WTC11 (cell line): ENCODE data around the gene COIL. TPM values are rescaled to one million over a fixed set of nuclear protein-coding genes. Genes with fewer than 3 reads are reported as not detected.

Source experiments
- ATAC-seq: fragments of 200-7000 bp; cut with Tn5 transposase; 2 replicates; pipeline ENCODE4 v1.10.0; 2021; ENCODE audit warnings: mild to moderate bottlenecking, moderate library complexity
- CTCF ChIA-PET: fragments of 300-600 bp; sonication (Branson Sonifier 250); formaldehyde crosslinking; loops from one replicate; lab custom pipeline; 2021; ENCODE audit warnings: antibody characterized with exemption; lab: Charles Lee
- POLR2A ChIA-PET: fragments of 350-600 bp; sonication (Branson Sonifier 250); formaldehyde crosslinking; loops from one replicate; lab custom pipeline; 2021; ENCODE audit warnings: antibody characterized with exemption; lab: Charles Lee
- DNase-seq: peaks from one replicate; pipeline ENCODE4 v3.0.0; 2021; ENCODE audit warnings: low spot score
- H3K27ac Mint-ChIP-seq: 2 replicates; pipeline ENCODE4 v1.8.0; 2021; ENCODE audit warnings: mixed read lengths
- H3K27me3 Mint-ChIP-seq: 2 replicates; pipeline ENCODE4 v1.8.0; 2021; ENCODE audit warnings: low read depth, mild to moderate bottlenecking, moderate library complexity, mixed read lengths
- H3K36me3 Mint-ChIP-seq: 2 replicates; pipeline ENCODE4 v1.8.0; 2021; ENCODE audit warnings: mixed read lengths
- H3K4me1 Mint-ChIP-seq: 2 replicates; pipeline ENCODE4 v1.8.0; 2022; ENCODE audit warnings: mixed read lengths
- H3K4me3 Mint-ChIP-seq: 2 replicates; pipeline ENCODE4 v1.8.0; 2021; ENCODE audit warnings: mild to moderate bottlenecking, moderate library complexity, mixed read lengths
- H3K9me3 Mint-ChIP-seq: 2 replicates; pipeline ENCODE4 v1.8.0; 2021; ENCODE audit warnings: mixed read lengths
- ETV6 ChIP-seq: sonication (generic); formaldehyde crosslinking; IDR thresholded peaks from 2 replicates; pipeline ENCODE4 v1.8.1; 2022; ENCODE audit warnings: mild to moderate bottlenecking, missing genetic modification reagents
- MYBL2 ChIP-seq: sonication (generic); formaldehyde crosslinking; IDR thresholded peaks from 2 replicates; pipeline ENCODE4 v1.8.1; 2023; ENCODE audit warnings: mild to moderate bottlenecking, moderate library complexity, missing genetic modification reagents
- NR1H2 ChIP-seq: sonication (generic); formaldehyde crosslinking; IDR thresholded peaks from 2 replicates; pipeline ENCODE4 v1.9.0; 2021; ENCODE audit warnings: mild to moderate bottlenecking, moderate library complexity, missing genetic modification reagents
- NR2C2 ChIP-seq: sonication (generic); formaldehyde crosslinking; IDR thresholded peaks from 2 replicates; pipeline ENCODE4 v1.8.0; 2022; ENCODE audit warnings: mild to moderate bottlenecking, missing genetic modification reagents
- TEAD4 ChIP-seq: sonication (generic); formaldehyde crosslinking; IDR thresholded peaks from 2 replicates; pipeline ENCODE4 v1.8.0; 2022; ENCODE audit warnings: mild to moderate bottlenecking, missing genetic modification reagents
- total RNA-seq: library from RNA; stranded (reverse); gene quantifications from 3 replicates; pipeline ENCODE4 v1.2.3, GENCODE V29; 2021
- TF ChIP-seq, protein P1 (sequence below): sonication (generic); formaldehyde crosslinking; IDR thresholded peaks from 2 replicates; pipeline ENCODE4 v1.8.0; 2022; ENCODE audit warnings: mild to moderate bottlenecking, missing genetic modification reagents
- TF ChIP-seq, protein P2 (sequence below): sonication (generic); formaldehyde crosslinking; IDR thresholded peaks from 2 replicates; pipeline ENCODE4 v1.8.1; 2023; ENCODE audit warnings: mild to moderate bottlenecking, missing genetic modification reagents
- TF ChIP-seq, protein P3 (sequence below): sonication (generic); formaldehyde crosslinking; IDR thresholded peaks from 2 replicates; pipeline ENCODE4 v1.8.0; 2022; ENCODE audit warnings: mild to moderate bottlenecking, missing genetic modification reagents
- TF ChIP-seq, protein P4 (sequence below): sonication (generic); formaldehyde crosslinking; IDR thresholded peaks from 2 replicates; pipeline ENCODE4 v1.8.1; 2022; ENCODE audit warnings: missing genetic modification reagents, borderline replicate concordance
- TF ChIP-seq, protein P5 (sequence below): sonication (generic); formaldehyde crosslinking; IDR thresholded peaks from 2 replicates; pipeline ENCODE4 v1.8.0; 2023; ENCODE audit warnings: mild to moderate bottlenecking, missing genetic modification reagents
- TF ChIP-seq, protein P6 (sequence below): sonication (generic); formaldehyde crosslinking; IDR thresholded peaks from 2 replicates; pipeline ENCODE4 v1.8.0; 2022; ENCODE audit warnings: mild to moderate bottlenecking, missing genetic modification reagents
- TF ChIP-seq, protein P7 (sequence below): fragments of 250-450 bp; sonication (Bioruptor Pico); conservative IDR thresholded peaks from 2 replicates; pipeline ENCODE4 v1.9.0; 2021; ENCODE audit warnings: mild to moderate bottlenecking
- TF ChIP-seq, protein P8 (sequence below): sonication (generic); formaldehyde crosslinking; IDR thresholded peaks from 2 replicates; pipeline ENCODE4 v1.8.0; 2023; ENCODE audit warnings: missing genetic modification reagents, mild to moderate bottlenecking, borderline replicate concordance

Gene COIL
- total RNA-seq, 1 experiment from 2014 or later = 23.5 TPM

DNA sequence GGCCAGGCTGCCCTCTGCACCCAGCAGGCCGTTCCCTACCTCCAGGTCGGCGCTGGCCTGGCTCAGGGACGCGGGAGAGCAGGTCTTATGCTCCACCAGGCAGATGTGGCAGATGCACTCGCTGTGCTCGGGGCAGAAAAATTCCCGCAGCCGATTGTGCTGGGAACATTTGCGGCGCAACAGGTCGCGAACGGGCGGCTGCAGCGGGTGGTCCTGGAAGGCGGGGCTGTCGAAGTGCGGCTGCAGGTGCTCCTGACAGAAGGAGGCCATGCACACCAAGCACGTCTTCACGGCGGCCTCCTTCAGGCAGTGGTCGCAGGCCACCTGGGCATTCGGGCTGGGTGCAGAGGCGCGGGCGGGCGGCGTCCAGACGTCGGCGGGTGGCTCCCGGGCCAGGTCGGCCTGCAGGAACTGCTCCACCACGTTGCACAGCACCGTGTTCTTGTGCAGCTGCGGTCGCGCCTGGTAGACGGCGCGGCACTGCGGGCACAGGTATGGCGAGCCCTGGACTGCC lies 47.4 kb downstream of the COIL start:
- DNase-seq (peak; percentile 67), ATAC-seq (peak; percentile 51)
- Mint-ChIP-seq H3K4me1 (peaks cover 18% of the 10 kb centered on the region), H3K9me3 (peaks cover 12% of the 10 kb centered on the region), H3K27ac (no peak overlapping the region), H3K36me3 (peaks cover 8% of the 10 kb centered on the region), H3K27me3 (peaks cover 20% of the 10 kb centered on the region), H3K4me3 (peak overlapping the region; percentile 88)
- ChIA-PET POLR2A (interaction anchor here (0.6 to 1.2 kb wide), 8 partner anchors 9 to 87 kb away, joined by 3 to 5 read pairs (median 3); partner anchors contain the start of gene SCPEP1), CTCF (interaction anchor here (0.6 to 2.3 kb wide), 7 partner anchors 20 to 870 kb away, joined by 3 to 9 read pairs (median 5); no protein-coding TSS in a partner anchor)
- TF ChIP-seq NR1H2 (CRISPR knock-in tag) (no peak), ETV6 (CRISPR knock-in tag) (peak; percentile 11; the same call in 1 of the 2 replicates), TEAD4 (CRISPR knock-in tag) (no peak), MYBL2 (CRISPR knock-in tag) (no peak; the same call in 1 of the 2 replicates), NR2C2 (CRISPR knock-in tag) (0 out of 2 replicates have a peak, but pooled peaks have one; percentile 22)
- TF ChIP-seq, protein P1, sequence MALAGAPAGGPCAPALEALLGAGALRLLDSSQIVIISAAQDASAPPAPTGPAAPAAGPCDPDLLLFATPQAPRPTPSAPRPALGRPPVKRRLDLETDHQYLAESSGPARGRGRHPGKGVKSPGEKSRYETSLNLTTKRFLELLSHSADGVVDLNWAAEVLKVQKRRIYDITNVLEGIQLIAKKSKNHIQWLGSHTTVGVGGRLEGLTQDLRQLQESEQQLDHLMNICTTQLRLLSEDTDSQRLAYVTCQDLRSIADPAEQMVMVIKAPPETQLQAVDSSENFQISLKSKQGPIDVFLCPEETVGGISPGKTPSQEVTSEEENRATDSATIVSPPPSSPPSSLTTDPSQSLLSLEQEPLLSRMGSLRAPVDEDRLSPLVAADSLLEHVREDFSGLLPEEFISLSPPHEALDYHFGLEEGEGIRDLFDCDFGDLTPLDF = peak; percentile 20; the same call in 1 of the 2 replicates
- TF ChIP-seq, protein P2, sequence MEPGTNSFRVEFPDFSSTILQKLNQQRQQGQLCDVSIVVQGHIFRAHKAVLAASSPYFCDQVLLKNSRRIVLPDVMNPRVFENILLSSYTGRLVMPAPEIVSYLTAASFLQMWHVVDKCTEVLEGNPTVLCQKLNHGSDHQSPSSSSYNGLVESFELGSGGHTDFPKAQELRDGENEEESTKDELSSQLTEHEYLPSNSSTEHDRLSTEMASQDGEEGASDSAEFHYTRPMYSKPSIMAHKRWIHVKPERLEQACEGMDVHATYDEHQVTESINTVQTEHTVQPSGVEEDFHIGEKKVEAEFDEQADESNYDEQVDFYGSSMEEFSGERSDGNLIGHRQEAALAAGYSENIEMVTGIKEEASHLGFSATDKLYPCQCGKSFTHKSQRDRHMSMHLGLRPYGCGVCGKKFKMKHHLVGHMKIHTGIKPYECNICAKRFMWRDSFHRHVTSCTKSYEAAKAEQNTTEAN (CRISPR knock-in tag) = no peak
- TF ChIP-seq, protein P3, sequence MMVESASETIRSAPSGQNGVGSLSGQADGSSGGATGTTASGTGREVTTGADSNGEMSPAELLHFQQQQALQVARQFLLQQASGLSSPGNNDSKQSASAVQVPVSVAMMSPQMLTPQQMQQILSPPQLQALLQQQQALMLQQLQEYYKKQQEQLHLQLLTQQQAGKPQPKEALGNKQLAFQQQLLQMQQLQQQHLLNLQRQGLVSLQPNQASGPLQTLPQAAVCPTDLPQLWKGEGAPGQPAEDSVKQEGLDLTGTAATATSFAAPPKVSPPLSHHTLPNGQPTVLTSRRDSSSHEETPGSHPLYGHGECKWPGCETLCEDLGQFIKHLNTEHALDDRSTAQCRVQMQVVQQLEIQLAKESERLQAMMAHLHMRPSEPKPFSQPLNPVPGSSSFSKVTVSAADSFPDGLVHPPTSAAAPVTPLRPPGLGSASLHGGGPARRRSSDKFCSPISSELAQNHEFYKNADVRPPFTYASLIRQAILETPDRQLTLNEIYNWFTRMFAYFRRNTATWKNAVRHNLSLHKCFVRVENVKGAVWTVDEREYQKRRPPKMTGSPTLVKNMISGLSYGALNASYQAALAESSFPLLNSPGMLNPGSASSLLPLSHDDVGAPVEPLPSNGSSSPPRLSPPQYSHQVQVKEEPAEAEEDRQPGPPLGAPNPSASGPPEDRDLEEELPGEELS (CRISPR knock-in tag) = 0 out of 2 replicates have a peak, but pooled peaks have one; percentile 29
- TF ChIP-seq, protein P4, sequence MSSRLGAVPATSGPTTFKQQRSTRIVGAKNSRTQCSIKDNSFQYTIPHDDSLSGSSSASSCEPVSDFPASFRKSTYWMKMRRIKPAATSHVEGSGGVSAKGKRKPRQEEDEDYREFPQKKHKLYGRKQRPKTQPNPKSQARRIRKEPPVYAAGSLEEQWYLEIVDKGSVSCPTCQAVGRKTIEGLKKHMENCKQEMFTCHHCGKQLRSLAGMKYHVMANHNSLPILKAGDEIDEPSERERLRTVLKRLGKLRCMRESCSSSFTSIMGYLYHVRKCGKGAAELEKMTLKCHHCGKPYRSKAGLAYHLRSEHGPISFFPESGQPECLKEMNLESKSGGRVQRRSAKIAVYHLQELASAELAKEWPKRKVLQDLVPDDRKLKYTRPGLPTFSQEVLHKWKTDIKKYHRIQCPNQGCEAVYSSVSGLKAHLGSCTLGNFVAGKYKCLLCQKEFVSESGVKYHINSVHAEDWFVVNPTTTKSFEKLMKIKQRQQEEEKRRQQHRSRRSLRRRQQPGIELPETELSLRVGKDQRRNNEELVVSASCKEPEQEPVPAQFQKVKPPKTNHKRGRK (CRISPR knock-in tag) = no peak
- TF ChIP-seq, protein P5, sequence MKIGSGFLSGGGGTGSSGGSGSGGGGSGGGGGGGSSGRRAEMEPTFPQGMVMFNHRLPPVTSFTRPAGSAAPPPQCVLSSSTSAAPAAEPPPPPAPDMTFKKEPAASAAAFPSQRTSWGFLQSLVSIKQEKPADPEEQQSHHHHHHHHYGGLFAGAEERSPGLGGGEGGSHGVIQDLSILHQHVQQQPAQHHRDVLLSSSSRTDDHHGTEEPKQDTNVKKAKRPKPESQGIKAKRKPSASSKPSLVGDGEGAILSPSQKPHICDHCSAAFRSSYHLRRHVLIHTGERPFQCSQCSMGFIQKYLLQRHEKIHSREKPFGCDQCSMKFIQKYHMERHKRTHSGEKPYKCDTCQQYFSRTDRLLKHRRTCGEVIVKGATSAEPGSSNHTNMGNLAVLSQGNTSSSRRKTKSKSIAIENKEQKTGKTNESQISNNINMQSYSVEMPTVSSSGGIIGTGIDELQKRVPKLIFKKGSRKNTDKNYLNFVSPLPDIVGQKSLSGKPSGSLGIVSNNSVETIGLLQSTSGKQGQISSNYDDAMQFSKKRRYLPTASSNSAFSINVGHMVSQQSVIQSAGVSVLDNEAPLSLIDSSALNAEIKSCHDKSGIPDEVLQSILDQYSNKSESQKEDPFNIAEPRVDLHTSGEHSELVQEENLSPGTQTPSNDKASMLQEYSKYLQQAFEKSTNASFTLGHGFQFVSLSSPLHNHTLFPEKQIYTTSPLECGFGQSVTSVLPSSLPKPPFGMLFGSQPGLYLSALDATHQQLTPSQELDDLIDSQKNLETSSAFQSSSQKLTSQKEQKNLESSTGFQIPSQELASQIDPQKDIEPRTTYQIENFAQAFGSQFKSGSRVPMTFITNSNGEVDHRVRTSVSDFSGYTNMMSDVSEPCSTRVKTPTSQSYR (CRISPR knock-in tag) = no peak
- TF ChIP-seq, protein P6, sequence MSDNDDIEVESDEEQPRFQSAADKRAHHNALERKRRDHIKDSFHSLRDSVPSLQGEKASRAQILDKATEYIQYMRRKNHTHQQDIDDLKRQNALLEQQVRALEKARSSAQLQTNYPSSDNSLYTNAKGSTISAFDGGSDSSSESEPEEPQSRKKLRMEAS (CRISPR knock-in tag) = peak; percentile 90
- TF ChIP-seq, protein P7, sequence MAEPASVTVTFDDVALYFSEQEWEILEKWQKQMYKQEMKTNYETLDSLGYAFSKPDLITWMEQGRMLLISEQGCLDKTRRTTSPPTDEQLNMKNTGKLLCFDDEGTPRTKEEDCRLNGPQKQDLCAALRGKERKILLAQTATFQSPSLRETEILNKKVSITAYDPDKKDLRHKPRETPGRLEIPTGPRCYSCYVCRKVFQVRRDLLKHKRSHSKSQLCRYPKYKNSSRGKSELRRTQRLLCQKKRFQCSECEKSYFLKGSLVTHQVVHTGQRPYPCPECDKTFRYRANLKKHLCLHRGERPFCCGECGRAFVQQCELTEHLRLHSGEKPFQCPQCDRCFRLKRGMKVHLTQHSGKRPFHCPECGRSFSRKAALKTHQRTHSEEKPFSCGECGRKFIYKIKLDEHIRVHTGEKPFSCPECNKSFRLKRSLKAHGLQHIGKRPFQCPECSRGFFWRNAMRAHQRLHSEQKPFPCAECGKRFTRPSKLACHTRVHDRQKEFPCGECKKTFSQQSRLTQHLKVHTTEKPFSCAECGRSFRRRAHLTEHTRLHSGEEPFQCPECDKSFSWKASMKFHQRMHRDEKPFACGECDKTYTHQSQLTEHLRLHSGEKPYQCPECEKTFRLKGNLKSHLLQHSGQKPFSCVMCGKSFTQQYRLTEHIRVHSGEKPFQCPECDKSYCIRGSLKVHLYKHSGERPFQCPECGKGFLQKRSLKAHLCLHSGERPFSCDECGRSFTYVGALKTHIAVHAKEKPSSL (CRISPR knock-in tag) = no peak
- TF ChIP-seq, protein P8, sequence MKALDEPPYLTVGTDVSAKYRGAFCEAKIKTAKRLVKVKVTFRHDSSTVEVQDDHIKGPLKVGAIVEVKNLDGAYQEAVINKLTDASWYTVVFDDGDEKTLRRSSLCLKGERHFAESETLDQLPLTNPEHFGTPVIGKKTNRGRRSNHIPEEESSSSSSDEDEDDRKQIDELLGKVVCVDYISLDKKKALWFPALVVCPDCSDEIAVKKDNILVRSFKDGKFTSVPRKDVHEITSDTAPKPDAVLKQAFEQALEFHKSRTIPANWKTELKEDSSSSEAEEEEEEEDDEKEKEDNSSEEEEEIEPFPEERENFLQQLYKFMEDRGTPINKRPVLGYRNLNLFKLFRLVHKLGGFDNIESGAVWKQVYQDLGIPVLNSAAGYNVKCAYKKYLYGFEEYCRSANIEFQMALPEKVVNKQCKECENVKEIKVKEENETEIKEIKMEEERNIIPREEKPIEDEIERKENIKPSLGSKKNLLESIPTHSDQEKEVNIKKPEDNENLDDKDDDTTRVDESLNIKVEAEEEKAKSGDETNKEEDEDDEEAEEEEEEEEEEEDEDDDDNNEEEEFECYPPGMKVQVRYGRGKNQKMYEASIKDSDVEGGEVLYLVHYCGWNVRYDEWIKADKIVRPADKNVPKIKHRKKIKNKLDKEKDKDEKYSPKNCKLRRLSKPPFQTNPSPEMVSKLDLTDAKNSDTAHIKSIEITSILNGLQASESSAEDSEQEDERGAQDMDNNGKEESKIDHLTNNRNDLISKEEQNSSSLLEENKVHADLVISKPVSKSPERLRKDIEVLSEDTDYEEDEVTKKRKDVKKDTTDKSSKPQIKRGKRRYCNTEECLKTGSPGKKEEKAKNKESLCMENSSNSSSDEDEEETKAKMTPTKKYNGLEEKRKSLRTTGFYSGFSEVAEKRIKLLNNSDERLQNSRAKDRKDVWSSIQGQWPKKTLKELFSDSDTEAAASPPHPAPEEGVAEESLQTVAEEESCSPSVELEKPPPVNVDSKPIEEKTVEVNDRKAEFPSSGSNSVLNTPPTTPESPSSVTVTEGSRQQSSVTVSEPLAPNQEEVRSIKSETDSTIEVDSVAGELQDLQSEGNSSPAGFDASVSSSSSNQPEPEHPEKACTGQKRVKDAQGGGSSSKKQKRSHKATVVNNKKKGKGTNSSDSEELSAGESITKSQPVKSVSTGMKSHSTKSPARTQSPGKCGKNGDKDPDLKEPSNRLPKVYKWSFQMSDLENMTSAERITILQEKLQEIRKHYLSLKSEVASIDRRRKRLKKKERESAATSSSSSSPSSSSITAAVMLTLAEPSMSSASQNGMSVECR (CRISPR knock-in tag) = 0 out of 2 replicates have a peak, but pooled peaks have one; percentile 29
